ENCODE measurements around the gene ISOC2.

ISOC2 gene

DNA sequence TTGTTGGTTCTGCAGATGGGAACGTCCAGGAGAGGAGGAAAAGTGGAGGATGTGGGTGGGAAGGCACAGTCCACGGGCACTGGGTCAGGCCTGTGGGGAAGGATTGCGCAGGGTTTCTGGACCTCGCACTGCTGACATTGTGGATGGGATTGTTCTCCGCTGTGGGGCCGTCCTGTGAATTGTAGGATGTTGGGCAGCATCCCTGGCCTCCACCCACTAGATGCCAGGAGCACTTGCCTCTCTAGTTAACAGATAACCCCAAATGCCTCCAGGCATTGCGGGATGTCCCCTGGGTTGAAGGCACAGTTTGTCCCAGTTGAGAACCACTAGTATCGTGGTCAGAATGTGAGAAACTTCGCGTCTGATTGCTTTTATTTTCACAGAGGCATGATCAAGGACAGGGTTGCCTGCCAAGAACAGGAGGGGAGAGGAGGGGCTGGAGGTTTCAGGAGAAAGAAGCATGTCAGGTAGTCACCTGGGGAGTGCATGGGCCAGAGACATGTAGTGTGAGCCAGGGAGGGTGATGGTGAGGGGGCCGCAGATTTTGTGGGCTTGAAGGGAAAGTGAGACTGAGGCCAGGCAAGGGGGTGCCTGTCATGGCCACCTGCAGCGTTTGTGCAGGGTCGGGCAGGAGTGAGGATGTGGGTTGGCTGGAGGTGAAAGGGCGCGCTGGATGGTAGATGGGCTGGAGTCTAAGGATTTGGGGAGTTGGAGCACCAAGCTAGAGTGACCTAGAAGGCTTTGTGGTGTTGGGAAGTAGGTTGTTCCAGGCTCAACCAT lies 18.2 kb upstream of the ISOC2 start:
- no peak overlapping the region for H3K4me3 ChIP-seq (ENCODE audit: low read length)
- TF ChIP-seq, protein P1, sequence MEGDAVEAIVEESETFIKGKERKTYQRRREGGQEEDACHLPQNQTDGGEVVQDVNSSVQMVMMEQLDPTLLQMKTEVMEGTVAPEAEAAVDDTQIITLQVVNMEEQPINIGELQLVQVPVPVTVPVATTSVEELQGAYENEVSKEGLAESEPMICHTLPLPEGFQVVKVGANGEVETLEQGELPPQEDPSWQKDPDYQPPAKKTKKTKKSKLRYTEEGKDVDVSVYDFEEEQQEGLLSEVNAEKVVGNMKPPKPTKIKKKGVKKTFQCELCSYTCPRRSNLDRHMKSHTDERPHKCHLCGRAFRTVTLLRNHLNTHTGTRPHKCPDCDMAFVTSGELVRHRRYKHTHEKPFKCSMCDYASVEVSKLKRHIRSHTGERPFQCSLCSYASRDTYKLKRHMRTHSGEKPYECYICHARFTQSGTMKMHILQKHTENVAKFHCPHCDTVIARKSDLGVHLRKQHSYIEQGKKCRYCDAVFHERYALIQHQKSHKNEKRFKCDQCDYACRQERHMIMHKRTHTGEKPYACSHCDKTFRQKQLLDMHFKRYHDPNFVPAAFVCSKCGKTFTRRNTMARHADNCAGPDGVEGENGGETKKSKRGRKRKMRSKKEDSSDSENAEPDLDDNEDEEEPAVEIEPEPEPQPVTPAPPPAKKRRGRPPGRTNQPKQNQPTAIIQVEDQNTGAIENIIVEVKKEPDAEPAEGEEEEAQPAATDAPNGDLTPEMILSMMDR (conservative IDR thresholded peaks at IDR 0.05; ENCODE audit: low read length): no peak
- DNase-seq (ENCODE audit: low read depth): no peak

DNA sequence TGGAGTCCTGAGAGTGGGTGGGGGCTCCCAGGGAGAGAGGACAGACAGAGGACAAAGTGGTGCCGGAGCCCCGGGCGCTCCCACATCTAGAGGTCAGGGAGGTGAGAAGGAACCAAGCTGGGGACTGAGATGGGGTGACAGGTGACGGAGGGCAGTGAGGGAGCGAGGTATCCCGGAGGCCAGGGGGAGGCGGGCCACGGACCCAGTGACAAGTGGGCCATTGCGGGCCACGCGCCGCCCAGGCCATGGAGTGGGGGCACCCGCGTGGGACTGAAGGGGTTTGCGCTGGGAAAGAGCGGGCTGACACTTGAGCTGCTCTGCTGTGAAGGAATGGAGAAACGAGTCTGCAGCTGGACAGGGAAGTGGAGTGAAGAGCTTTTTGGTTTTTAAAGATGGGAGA lies 17.6 kb upstream of the ISOC2 start:
- no peak overlapping the region for H3K4me3 ChIP-seq (ENCODE audit: low read length)
- DNase-seq (ENCODE audit: low read depth): no peak
- TF ChIP-seq, protein P1 (conservative IDR thresholded peaks at IDR 0.05; ENCODE audit: low read length): no peak

DNA sequence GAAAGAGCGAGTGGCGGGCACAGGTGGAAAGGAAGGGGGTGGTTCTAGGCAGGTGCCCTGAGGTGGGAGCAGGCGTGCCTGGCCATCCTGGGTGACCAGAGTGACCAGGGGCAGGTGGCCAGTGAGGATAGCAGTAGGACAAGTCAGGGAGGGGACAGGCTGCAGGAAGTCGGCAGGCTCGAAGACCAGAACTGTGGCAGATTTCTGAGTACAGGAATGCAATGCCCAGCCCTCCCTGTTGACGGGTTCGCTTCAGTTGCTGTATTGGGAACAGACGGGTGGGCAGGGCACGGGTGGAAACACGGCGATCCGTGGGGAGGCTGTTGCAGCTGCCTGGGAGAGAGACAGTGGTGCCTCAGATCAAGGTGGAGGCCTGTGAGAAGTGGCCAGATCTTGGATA lies 16.9 kb upstream of the ISOC2 start:
- no peak overlapping the region for H3K4me3 ChIP-seq (ENCODE audit: low read length)
- DNase-seq (ENCODE audit: low read depth): no peak
- TF ChIP-seq, protein P1 (conservative IDR thresholded peaks at IDR 0.05; ENCODE audit: low read length): no peak

DNA sequence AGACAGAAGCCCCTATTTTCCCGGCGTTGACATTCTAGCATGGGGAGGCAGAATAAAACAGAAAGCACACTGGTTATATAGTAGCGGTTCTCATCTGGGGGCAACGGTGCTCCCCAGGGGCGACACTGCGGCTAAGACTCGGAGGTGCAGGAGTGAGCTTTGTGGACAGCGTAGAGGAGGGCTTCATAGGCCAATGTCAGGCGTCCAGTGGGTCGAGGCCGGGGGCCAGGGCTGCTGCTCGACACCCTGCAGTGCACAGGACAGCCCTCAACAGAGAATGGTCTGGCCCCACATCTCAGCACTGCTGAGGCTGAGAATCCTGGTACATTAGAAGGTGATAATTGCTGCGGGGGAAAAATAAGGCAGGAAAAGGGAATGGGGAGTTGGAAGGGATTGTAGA lies 16.5 kb upstream of the ISOC2 start:
- DNase-seq (ENCODE audit: low read depth): no peak
- H3K4me3 ChIP-seq (ENCODE audit: low read length): peak overlapping the region; percentile 66
- TF ChIP-seq, protein P1 (conservative IDR thresholded peaks at IDR 0.05; ENCODE audit: low read length): no peak

DNA sequence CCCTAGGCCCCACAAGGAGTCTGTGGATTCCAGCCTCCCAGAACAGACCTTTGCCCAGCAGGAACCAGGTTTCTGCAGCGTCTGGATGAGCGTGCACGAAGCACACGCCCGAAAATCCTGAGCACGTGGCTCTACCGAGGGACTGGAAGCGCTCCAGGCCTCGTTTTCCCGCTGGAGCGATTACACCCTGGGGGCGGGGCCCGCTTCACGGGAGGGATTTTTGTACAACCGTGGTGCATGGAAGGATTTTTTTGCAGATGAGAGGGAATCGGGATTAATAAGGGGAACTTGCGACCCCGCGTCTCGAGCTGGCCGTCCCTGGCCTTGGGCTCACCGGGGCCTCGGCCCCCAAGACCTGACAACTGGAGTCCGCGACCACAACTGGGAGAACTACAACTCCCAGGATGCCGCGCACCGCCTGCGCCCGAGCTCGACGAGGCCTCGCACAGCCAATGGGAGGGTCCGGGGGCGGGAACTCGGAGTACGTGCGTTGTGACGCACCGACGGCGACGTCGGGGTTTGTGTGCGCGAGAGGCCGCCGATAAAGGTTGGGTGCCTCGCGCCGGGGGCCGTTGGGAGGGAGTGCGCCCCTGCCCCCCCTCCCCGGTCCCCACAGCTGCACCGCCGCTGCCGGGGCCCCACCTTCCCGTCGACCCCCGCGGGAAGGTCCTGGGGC lies 14.8 kb upstream of the ISOC2 start, which contains the start of gene ZNF628:
Gene ZNF628, plus strand, starts transcription at position 518 of the 676 bp plus-strand sequence. CDS start 3,294 bp downstream, outside the sequence.
- TF ChIP-seq, protein P1 (conservative IDR thresholded peaks at IDR 0.05; ENCODE audit: low read length): no peak
- DNase-seq (ENCODE audit: low read depth): peak; percentile 97
- peak within 1 kb of the TSS; percentile 66 for H3K4me3 ChIP-seq (ENCODE audit: low read length)

DNA sequence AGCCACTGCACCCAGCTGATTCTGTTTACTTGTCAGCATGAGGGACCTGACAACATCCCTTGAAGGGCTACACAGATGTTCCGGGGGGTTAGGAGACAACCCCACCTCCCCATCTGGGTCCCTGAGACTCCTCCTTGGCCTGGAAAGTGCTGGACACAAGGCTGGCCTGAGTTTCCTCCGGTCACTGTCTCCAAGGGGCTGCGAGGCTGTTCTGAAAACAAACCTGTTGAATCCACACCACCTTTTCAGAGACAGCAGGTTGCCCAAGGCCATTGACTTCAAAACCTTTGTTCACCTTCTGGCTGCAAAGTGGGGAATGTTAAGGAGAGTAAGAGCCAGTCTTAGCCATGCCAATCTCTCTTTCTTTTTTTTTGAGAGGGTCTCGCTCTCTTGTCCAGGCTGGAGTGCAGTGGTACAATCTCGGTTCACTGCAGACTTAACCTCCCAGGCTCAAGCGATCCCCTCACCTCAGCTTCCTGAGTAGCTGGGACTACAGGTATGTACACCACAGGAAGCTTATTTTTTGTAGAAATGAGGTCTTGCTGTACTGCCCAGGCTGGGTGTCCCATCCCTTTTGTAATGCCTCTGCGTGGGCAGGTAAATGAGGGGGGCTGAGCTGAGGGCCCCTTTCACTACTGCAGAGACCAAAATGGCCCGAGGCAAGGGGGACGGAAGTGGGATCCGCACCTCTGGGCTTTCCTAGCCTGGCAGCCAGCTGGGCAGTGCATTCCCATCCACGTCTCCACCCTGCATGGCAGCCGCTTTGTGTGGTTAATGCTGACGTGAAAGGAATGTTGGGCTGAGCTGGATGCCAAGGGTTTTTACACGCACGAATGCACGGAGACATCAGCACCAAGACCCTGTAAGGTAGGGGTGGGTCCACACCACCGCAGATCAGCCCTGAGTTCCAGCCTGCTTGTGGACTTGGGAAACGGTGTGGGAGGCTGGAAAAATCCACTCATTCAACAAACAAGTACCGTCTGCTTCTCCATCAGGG lies 13.1 kb upstream of the ISOC2 start:
- DNase-seq (ENCODE audit: low read depth): peak; percentile 56
- TF ChIP-seq, protein P1 (conservative IDR thresholded peaks at IDR 0.05; ENCODE audit: low read length): no peak
- H3K4me3 ChIP-seq (ENCODE audit: low read length): no peak overlapping the region

Data from AG10803 (cell line).